Kidney tubule cell (primary cell): ENCODE measurements around the gene ERFE.
A peak's percentile ranks its signal among the peaks of the same experiment; 100 is the strongest.

Experiments
- DNase-seq: peaks from one replicate; pipeline ENCODE4 v3.0.0-alpha.2; 2018; ENCODE audit warnings: low spot score

The ERFE gene

DNA sequence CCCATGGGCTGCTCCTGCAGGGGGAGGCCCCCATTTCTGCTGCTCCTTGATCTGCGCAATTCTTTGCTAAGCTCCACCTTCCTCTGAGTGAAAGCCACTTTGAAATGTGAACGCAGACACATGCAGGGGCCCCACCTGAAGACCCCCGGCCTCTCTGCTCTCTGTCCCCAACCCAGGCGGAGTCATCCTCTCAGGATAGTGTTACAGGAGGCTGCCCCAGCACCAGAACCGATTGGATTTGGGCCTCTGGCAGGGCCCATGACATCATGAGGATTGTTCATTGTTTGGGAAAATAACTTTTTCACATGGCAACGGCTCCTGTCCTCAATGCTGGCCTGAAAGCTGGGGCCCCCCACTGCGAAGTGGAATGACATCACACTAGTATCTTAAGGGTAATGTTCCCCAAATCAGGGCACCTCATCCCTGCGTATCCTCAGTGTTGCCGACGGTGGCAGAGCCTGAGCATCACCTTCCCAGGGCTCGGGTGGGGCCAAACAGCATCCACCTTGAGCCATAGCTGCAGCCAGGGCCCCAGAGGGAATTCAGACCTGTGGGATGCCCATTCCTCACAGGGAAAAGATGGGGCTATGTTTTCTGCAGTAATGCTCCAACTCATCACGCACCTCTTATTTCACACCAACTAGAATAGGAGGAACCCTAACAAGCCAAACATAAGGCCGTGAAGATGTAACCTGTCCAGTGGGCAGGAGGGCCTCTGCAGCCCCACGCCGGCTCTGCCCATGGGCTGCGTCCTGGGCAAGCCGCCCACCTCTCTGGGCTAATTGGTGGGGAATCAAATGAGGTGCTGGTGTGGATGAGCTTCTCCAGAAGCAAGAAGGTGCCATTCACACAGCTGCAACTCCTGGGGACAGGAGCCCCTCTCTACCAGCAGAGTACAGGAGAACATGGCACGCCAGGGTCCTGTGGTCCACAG is 2.7 kb upstream of the ERFE start:
- DNase-seq: no peak

DNA sequence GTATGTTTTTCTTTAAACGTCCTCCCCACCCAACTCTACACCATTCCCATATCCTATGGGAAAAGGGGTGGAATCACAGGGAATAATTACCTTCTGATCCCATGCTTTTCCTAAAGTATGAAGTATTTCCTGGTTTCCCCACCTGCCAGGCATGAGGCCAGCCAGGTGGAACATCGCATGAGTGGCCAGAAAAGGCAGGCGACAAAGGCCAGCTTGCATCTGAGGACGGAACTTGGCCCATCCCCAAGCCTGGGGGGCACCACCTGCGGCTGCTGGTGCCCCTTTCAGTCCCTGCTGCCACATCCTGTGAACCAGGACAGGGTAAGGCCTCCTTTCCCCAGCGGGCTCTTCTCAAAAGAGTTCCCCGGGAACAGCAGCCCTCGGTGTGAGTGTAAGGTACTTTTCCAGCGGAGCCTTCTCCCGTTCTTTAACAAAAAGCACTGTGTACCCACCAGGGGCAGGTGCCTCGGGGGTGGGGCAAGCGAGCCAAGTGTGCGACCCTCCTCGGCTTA is 1.2 kb upstream of the ERFE start:
- peak; percentile 64 for DNase-seq

DNA sequence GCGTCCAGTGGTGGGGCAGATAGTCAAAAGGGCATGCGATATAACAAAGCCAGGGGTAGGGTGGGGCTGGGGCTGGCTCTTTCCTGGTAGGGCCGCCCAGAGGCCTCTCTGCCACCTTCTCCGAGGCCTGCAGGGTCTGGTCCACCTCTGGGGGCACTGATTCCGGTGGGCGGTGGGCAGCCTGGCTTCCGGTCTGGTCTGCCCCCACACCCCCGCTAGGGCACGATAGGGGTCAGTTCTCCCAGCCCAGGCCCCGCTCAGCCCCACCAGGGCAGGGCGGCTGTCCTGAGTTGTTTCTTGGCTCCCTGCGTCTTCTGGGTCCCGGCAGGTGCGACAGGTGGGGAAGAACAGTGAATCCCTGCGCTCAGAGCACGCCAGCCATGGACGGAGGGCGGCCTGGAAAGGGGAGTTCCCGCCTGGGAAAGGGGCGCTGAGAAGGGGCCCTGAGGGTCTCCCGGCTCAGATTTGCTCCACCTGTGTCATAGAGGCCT is 707 bp upstream of the ERFE start:
- no peak for DNase-seq

DNA sequence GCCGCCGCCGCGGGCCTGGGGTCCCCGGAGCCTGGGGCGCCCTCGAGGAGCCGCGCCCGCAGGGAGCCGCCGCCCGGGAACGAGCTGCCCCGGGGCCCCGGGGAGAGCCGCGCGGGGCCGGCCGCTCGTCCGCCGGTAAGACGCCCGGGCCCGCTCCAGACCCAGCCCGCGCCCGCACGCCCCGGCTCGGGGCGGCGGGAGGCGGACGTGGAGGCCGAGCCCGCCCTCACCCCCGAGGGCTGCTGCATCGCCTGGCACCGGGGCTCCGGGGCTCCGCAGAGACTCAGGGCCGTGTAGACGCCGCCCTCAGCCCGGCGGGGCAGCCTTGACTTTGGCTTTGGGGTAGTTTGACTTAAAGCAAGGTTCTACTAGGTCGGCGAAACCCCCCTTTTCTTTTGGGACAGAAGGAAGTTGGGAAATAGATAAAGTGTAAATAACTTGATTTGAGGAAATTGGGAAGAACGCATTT is 335 bp downstream of the ERFE start:
- no peak for DNase-seq

DNA sequence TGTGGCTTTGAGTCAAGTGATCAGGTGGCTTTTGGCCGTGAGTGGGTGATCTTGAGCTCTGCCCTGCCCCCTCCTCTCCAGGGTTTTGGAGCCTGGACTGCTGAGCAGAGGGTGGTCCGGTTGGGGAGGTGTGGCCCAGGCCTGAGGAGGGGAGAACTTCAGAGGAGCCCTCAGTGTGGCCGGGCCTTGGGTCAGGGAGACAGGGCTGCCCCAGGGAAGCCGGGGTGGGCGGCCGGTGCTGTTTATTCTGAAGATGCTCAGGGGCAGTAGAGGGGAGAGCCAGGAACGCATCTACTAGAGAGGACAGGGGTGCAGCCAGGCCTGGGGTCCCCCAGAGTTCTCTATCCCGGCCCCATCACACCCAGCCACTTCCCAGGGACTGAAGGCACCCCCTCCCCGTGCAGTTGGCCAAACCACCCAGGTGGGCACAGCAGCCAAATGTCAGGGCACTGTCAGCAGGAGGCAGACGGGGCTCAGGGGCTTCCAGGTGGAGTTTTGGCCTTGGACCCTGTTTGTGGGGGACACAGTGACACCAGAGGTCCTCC is 963 bp downstream of the ERFE start:
- no peak for DNase-seq

DNA sequence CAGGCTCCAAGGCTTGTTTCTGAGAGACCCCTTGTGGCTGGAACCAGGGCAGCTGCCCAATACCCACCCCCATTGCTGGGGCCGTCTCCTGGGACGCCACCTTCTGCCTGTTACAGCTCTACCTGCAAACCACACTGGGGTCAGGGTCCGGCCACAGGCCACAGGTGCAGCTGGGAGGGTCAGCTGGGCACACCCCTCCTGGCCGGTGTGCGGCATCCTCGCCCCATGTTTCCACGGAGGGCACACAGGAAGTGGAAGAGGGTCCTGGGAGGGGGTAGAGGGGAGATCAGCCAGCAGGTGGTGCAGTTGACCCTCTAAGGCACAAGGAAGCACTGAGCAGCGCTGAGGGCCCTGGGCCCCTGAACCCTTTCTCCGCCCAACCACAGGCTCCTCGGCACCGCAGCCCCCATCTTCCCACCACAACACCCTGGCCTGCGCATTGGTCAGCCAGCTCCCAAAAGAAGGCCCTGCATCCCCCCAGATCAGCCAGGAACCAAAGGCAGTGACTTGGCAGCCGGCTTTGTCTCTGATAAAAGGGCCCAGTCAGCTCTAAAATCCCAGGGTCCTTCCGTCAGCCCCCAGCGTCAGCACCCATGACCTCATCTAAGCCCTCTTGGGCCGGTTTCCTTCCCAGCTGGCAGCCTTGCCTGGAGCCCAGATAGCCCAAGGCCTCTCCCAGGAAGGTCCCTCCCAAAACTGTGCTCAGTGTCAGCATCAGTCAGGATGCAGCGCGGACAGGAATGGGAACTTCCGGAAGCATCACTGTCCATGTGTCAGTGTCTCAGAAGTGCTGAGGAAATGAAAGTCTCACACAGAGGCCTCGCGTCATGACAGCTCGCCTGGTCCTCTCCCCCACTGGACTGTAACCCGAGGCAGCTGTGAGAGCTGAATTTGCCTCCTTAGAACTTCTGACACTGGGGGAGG is 1.7 kb downstream of the ERFE start:
- no peak for DNase-seq

DNA sequence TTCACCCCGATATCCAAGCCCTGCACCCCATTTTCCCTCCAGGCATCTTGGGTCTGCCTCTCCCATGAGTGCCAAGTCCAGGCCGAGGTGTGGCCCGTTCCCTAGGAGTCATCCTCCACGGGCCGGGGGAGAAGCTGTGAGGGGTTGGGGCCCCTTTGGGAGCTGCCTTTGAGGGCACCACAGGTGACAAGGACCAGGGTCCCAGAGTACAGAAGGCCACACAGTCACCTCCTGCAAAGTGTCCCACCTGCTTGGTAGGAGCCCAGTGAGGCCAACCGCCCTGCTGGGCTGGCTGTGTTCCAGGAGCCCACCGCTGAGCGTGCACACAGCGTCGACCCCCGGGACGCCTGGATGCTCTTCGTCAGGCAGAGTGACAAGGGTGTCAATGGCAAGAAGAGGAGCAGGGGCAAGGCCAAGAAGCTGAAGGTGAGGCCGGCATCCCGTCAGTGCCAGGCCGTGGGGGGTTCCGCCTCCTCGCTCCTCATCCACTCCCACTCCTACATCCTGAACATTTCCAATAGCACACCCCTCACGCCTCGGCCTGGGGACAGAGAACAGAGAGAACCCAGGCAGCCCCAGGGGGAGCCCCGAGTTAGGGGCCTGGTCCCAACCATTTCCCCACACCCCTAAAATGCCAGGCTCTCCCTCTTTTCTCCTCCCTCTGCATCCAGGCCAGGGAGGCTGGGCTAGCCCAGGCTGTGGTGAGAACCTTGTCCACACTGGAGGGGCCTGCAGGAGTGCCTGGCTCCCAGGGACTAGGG is 2.7 kb downstream of the ERFE start:
- DNase-seq: no peak

DNA sequence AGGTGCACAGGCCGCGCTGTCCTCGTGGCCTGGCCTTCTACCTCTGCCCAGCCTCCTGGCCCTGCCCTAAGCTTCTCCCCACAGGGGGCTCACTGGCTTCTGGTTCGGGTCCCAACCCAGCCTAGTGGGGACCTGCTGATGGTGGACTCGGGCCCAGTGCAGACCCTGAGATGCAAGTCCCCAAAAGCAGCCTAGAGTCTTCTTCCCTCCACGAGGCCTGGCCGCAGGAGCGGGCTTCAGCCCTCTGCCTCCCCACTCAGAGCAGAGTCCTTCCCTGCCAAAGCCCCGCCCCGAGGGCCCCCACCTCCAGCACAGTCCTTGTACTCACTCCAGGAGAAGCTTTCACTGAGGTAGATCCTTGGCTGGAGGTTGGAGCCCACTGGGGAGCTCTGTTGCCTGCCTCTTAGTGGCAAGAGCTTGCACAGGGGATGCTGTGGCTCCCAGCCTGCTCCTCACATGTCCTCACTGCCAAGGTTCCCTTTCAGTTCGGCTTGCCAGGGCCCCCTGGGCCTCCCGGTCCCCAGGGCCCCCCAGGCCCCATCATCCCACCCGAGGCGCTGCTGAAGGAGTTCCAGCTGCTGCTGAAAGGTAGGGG is 3.6 kb downstream of the ERFE start:
- no peak for DNase-seq

DNA sequence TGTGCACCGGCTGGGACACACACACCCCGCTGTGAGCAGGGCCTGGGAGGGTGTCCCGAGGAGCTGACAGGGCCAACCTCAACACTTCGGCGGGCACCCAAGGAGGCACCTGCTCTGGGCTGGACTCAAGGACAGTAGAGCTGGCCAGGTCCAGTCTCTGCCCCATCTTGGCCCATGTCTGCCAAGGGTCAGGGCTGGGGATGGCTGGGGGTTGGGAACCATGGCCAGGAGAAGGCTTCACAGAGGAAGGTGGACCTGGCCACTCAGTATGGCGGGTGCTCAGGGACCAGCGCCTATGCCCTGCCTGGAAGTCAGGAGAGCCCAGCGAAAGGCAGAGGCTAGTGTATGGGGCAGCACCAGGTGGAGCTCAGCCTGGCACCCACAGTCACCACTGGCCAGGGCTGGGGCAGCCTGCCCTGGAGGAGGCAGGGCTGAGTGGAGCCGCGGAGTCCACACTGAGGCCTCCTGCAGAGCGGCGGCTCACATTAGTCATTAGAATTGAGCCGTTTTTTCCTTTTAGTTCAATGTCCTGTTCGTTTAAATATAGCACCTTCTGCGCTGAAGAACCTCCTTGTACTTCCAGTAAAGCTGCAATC is 4.2 kb downstream of the ERFE start:
- peak; percentile 84 for DNase-seq

DNA sequence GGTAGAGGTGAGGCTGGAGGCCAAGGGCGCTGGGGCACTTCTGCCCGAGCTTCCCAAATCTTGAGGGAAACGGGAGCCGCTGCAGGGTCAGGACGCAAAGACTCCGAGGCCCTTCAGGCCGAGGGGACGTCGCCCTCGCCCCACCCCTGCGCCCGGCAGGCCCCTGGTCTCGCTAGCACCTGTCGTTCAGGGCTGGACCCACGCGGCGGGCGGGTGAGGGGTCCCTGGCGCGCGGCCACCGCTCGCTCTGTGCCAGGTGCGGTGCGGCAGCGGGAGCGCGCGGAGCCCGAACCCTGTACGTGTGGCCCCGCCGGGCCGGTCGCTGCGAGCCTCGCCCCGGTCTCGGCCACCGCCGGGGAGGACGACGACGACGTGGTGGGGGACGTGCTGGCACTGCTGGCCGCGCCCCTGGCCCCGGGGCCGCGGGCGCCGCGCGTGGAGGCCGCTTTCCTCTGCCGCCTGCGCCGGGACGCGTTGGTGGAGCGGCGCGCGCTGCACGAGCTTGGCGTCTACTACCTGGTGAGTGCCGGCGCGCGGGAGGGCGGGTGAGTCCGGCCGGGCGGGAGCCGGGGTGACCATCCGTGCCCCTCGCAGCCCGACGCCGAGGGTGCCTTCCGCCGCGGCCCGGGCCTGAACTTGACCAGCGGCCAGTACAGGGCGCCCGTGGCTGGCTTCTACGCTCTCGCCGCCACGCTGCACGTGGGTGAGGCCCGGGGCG is 4.9 kb downstream of the ERFE start:
- no peak for DNase-seq

DNA sequence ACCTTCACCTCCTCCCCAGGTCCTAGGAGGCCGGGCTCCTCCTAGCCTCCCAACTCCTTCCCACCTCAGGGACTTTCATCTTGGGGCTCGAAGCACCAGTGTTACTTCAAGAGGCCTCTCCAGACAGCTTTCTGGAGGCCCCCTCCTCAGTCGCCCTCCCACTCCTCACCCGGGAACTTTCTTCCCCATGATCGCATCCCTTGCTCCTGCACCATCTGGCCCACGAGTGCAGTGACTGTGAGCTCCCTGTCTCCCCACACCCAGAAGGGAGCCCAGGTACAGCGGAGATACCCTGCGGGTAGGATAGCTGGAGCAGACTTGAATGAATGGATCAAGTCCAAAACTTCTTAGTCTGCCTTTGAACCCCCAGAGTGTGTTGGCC is 6.1 kb downstream of the ERFE start:
- DNase-seq: no peak

DNA sequence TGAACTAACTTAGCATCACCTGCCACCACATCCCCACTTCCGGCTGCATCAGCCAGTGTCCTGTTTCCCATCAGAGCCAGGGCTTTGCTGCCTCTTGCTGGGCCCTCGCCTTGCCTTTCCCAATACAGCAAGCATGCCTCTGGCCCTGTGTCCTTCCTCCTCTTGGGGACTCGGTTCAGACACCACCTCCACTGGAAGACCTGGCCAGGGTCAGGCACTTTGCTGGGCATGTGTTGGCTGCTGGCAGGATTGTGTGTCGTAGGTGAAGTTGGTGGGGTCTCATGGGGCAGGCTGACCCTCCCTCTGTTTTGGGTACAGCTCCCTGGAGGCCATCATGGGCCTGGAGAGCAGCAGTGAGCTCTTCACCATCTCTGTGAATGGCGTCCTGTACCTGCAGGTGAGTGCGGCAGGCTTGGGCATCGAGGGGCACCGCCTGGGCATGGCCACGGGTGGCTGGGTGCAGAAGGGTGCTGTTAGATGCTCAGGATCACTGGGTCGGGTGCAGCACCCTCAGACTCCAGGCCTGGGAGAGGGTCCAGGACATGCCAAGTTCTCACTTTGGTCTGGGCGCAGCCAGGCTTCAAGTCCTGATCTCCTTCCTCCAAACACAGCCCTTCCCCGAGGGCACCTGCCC is 6.6 kb downstream of the ERFE start:
- no peak for DNase-seq

DNA sequence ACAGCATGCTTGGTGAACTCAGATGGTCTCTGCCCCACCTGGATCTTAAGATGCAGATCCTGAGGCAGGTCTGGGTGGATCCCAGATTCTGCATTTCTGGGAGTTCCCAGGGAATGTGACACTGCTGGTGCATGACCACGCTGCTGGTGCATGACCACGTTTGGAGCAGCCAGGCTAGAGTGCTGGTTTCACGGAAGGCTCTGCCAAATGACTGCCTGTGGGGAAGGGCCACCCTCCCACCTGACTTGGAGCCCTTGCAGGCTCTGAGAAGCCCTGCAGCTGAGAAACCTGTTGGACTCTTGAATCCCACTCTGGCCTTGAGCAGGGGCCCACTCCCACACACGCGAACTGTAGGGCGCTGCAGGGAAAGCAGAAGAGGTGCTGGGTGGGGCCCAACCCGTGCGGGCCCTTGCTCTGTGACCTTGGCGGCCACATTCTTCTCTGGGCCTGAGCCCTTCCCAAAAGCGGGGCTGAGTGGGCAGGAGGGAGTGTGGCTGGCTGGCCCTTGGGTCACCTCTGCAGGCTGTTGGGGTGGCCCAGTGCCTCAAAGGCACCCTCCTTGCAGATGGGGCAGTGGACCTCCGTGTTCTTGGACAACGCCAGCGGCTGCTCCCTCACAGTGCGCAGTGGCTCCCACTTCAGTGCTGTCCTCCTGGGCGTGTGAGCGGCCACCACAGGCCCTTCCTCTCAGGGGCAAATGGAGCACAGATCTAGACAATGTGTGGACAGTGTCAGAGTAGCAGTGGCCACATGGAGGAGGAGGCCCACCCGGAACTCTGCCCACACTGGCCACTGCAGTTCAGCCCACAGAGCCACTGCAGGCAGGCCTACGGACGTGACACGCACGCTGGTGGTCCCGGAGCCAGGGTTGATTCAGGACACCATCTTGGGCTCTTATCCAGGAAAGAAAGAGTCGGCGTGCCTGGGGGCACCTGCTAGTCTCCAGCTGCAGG is 7.9 kb downstream of the ERFE start:
- DNase-seq: peak; percentile 77

DNA sequence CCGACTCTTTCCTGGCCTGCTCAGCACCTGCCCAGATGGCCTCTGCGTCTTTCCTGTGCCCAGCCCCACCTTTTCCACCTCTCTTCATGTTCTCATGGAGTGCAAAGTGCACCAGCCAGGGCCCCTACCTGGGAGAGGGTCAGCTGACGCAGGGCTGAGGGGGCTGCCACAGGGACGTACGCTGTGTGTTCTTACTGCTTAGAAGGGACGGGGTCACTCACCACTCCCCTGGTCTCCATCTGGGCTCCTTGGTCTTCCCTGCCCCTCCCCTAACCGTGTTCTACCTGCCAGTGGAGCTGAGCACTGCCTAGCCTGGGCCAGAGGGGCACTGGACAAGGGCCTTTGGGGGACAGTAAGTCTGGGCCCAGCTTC is 8.6 kb downstream of the ERFE start:
- no peak for DNase-seq

DNA sequence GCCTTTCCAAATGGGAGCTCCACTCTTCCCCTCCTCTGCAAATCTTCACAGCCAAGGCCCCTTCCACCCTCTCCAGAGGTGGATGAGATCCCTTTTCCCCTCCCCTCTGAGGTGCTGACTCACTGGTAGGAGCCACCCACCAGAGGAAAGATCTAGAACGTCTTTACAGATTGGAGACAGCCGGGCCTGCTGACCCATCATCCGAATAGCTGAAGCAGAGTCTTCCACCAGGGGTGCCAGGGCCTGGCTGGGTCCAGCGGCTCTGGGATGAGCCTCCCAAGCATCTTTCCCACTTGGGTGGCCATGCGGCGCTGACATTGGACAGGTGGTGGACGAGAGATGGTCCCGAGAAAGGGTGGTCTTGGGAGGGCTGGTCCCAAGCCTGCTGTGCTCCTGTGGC is 9.0 kb downstream of the ERFE start:
- DNase-seq: no peak

DNA sequence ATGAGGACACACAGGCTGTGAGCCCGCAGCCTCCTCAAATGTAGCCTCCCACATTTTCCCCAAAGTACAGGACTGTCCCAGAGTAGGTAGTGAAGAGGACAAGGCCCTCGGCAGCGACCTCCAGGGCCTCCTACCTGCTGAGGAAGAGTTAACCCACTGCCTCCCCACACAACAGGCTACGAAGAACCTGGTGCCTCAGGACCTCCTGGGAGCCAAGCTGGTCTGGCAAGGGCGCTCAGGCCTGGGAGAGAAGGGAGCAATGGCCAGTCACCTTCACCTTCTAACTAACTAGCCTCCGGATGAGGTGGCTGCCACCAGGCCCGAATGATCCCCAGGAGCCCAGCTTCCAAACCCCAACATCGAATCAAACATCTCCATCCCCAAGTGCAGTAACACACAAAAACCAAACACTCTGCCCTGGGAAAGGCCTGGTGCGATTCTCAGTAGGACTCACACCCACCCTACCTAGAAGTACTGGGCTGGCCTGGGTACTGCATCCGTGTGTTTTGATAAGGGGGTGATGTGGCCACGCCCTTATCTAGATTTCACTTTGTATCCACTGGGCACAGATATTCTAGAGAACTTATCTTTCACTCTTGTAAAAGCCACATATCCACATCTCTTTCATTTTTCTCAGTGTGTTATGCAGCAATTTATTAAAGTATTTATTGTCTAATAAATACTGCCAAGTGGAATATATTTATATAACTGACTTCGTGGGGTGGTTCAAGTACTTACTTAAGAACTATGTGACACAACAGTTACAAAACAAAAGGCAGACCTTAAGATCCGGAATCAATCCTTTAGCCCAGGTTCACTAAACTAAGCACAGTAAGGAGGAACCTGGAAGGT is 9.7 kb downstream of the ERFE start:
- no peak for DNase-seq

DNA sequence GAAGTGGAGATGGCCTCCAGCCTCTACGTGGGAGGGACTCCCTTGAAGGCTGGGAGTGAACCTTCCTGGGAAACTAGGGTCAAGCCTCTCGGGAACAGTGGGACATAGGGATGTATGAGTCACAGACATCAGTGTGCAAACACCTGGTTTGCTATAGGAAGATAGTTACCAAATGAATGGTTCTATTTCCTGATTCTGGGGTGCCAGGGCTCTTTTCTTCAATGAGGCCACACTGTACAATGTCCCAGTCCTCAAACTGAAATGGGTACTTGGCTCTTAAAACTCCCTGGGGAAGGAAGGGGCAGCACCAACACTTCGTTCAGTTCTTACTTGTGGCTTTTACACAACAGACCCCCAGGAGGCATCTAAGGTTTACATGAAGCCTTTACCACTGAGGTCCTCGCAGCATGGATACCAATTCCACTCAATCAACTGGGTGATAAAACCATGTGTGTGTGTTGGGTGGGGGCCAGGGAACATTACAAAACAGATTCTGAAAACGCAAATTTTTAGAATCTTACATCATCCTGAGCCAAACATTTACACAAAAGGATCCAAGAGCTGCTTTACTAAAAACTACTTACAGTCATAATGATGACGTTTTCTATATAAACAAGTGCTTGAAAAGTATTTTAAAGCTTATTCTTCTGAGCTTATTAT is 10.4 kb downstream of the ERFE start:
- DNase-seq: peak; percentile 78
